IMR-90 (cell line): ENCODE results near the gene GDPD5. TPM values are rescaled to one million over a fixed set of nuclear protein-coding genes. Genes with fewer than 3 reads are reported as not detected.

Source experiments
- ATAC-seq: fragments of 200-7000 bp; cut with Tn5 transposase; 2 replicates; pipeline ENCODE4 v1.9.1; 2020; ENCODE audit warnings: low read depth, mild to moderate bottlenecking, moderate library complexity
- BruUV-seq: library from RNA; stranded (reverse); fragments of 400-500 nt; replicated peaks from 2 replicates; lab custom pipeline; 2021; lab: Mats Ljungman, UMichigan
- CTCF ChIA-PET: fragments of 300-600 bp; formaldehyde crosslinking; extraction: SDS; loops from one replicate; lab custom pipeline; 2021; ENCODE audit warnings: antibody characterized with exemption; lab: Yijun Ruan, JAX
- POLR2A ChIA-PET: fragments of 300-600 bp; sonication (Branson Sonifier 250); formaldehyde crosslinking; loops from one replicate; lab custom pipeline; 2022; ENCODE audit warnings: antibody characterized with exemption; ENCODE audit not compliant: unreplicated experiment; lab: Charles Lee
- DNase-seq: peaks from one replicate; pipeline ENCODE4 v3.0.0; 2013
- H2AFZ ChIP-seq: replicated peaks from 2 replicates; pipeline ENCODE3; 2013; ENCODE audit warnings: low read length, mild to moderate bottlenecking; ENCODE audit not compliant: poor library complexity
- H2AK5ac ChIP-seq: 2 replicates; pipeline ENCODE4 v1.6.1; 2013; ENCODE audit warnings: low read depth, low read length, inconsistent platforms
- H2AK9ac ChIP-seq: replicated peaks from 2 replicates; pipeline ENCODE3; 2013; ENCODE audit warnings: mild to moderate bottlenecking, low read depth, low read length, moderate library complexity; ENCODE audit not compliant: poor library complexity
- H2BK120ac ChIP-seq: 2 replicates; pipeline ENCODE4 v1.6.1; 2013; ENCODE audit warnings: low read depth, low read length, inconsistent platforms
- H2BK15ac ChIP-seq: 3 replicates; pipeline ENCODE4 v1.6.1; 2013; ENCODE audit warnings: low read depth, low read length, inconsistent platforms
- H2BK20ac ChIP-seq: 2 replicates; pipeline ENCODE4 v1.6.1; 2013; ENCODE audit warnings: low read depth, mild to moderate bottlenecking, inconsistent platforms, low read length, moderate library complexity
- H2BK5ac ChIP-seq: 2 replicates; pipeline ENCODE4 v1.6.1; 2013; ENCODE audit warnings: mild to moderate bottlenecking, low read depth, low read length, inconsistent platforms; ENCODE audit not compliant: poor library complexity, severe bottlenecking
- H3K14ac ChIP-seq: replicated peaks from 2 replicates; pipeline ENCODE4 v1.6.1; 2013; ENCODE audit warnings: low read depth, low read length, inconsistent platforms
- H3K18ac ChIP-seq: 2 replicates; pipeline ENCODE4 v1.6.1; 2013; ENCODE audit warnings: low read depth, low read length, control low read depth
- H3K23ac ChIP-seq: 2 replicates; pipeline ENCODE4 v1.6.1; 2013; ENCODE audit warnings: low read depth, low read length, inconsistent platforms
- H3K27ac ChIP-seq: 2 replicates; pipeline ENCODE4 v1.5.1; 2013; ENCODE audit warnings: mild to moderate bottlenecking, control low read depth, low read length; ENCODE audit not compliant: insufficient read depth
- H3K27me3 ChIP-seq: 2 replicates; pipeline ENCODE4 v1.6.1; 2013; ENCODE audit warnings: low read length; ENCODE audit not compliant: control insufficient read depth, insufficient read depth
- H3K36me3 ChIP-seq: 2 replicates; pipeline ENCODE4 v1.6.1; 2013; ENCODE audit warnings: low read length, mixed read lengths; ENCODE audit not compliant: control insufficient read depth, insufficient read depth
- H3K4ac ChIP-seq: 2 replicates; pipeline ENCODE4 v1.6.1; 2013; ENCODE audit warnings: low read depth, low read length, inconsistent platforms
- H3K4me1 ChIP-seq: 2 replicates; pipeline ENCODE4 v1.6.1; 2013; ENCODE audit warnings: low read length, mixed read lengths; ENCODE audit not compliant: control insufficient read depth, insufficient read depth
- H3K4me2 ChIP-seq: 2 replicates; pipeline ENCODE4 v1.6.1; 2013; ENCODE audit warnings: low read depth, mild to moderate bottlenecking, control low read depth, low read length, moderate library complexity
- H3K4me3 ChIP-seq: 2 replicates; pipeline ENCODE4 v1.5.1; 2013; ENCODE audit warnings: low read depth, mild to moderate bottlenecking, control low read depth, low read length, moderate library complexity; ENCODE audit not compliant: insufficient read depth
- H3K56ac ChIP-seq: 2 replicates; pipeline ENCODE4 v1.6.1; 2013; ENCODE audit warnings: low read length, inconsistent platforms; ENCODE audit not compliant: insufficient read depth; ENCODE audit errors: extremely low read depth
- H3K79me1 ChIP-seq, 2 experiments: 2 replicates each; pipeline ENCODE4 v1.6.1; 2013; ENCODE audit warnings: low read length in 2 of 2, inconsistent platforms in 1 of 2, low read depth in 1 of 2
- H3K9ac ChIP-seq: 2 replicates; pipeline ENCODE4 v1.6.1; 2013; ENCODE audit warnings: low read depth, low read length, control low read depth
- H3K9me1 ChIP-seq: 2 replicates; pipeline ENCODE4 v1.6.1; 2013; ENCODE audit warnings: low read length, inconsistent platforms; ENCODE audit not compliant: insufficient read depth
- H3K9me3 ChIP-seq: 2 replicates; pipeline ENCODE4 v1.6.1; 2013; ENCODE audit warnings: low read length; ENCODE audit not compliant: control insufficient read depth, insufficient read depth
- H4K20me1 ChIP-seq: 2 replicates; pipeline ENCODE4 v1.6.1; 2013; ENCODE audit warnings: low read length, inconsistent platforms; ENCODE audit not compliant: insufficient read depth
- H4K5ac ChIP-seq: 2 replicates; pipeline ENCODE4 v1.6.1; 2013; ENCODE audit warnings: mild to moderate bottlenecking, low read depth, low read length, control low read depth
- H4K8ac ChIP-seq, 2 experiments: 2 replicates each; pipeline ENCODE4 v1.6.1; 2013; ENCODE audit warnings: low read depth in 2 of 2, low read length in 2 of 2, control low read depth in 1 of 2, inconsistent platforms in 1 of 2
- H4K91ac ChIP-seq: 2 replicates; pipeline ENCODE4 v1.6.1; 2013; ENCODE audit warnings: low read depth, low read length, inconsistent platforms; ENCODE audit not compliant: insufficient read depth
- USF2 ChIP-seq: fragments of 150-350 bp; IDR thresholded peaks from 2 replicates; pipeline ENCODE4 v1.6.1; 2017; ENCODE audit warnings: mild to moderate bottlenecking, antibody characterized with exemption, low read length, low read depth
- WGBS, 2 experiments: methylation state at CpG; one replicate each; pipeline versions ENCODE4 v1.1.5 to v1.1.7; 2013; ENCODE audit warnings: missing lambda C conversion rate in 2 of 2; ENCODE audit not compliant: insufficient read length in 1 of 2; ENCODE audit errors: extremely low coverage in 2 of 2; 5-methylcytosine and 5-hydroxymethylcytosine counted together
- dilution Hi-C: fragments of 300-500 bp; cut with HindIII; formaldehyde crosslinking; loops from one replicate; pipeline ENCODE4 v1.14.3; 2018; ENCODE audit warnings: low sequenced_read_pairs; ENCODE audit not compliant: unreplicated experiment
- in situ Hi-C: fragments of 300-500 bp; cut with MboI; formaldehyde crosslinking; loops from 3 replicates; pipeline ENCODE4 v1.14.3; 2019; ENCODE audit warnings: low sequenced_read_pairs, inconsistent platforms, mixed read lengths
- intact Hi-C: fragments of 100-400 bp; cut with micrococcal nuclease; formaldehyde crosslinking; loops from 2 replicates; pipeline ENCODE4 v1.10.0; 2022
- polyA plus RNA-seq, 3 experiments: library from polyadenylated mRNA; depleted of rRNA; stranded (reverse); fragments of >200 nt; gene quantifications; 2 replicates each; pipeline ENCODE4 v1.2.3, GENCODE V29; 2012; ENCODE audit warnings: low replicate concordance in 1 of 3
- total RNA-seq: library from RNA; depleted of rRNA; stranded (reverse); fragments of >200 nt; gene quantifications from 2 replicates; pipeline ENCODE4 v1.2.3, GENCODE V29; 2012
- TF ChIP-seq, protein P1 (sequence below): conservative IDR thresholded peaks from 2 replicates; pipeline ENCODE4 v1.5.1; 2012; ENCODE audit warnings: mild to moderate bottlenecking, low read depth, low read length, improper control_type of control experiment

The GDPD5 gene
- total and polyA plus RNA-seq, 2 of the 4 experiments (the other 2 are of a cell fraction), result 2.0 to 7.9 TPM

GRCh38 chr11:75496305-75496752 is 29.4 kb downstream of the GDPD5 start:
- POLR2A ChIA-PET, result no interaction called here
- dilution Hi-C loops, result no loop called here

More at GRCh38 chr11:75496305-75496752, 29.4 kb downstream of the GDPD5 start:
- Histone ChIP-seq H3K4me1 (peaks cover 26% of the 10 kb centered on the region), H3K9me1 (peaks cover 27% of the 10 kb centered on the region), H2BK15ac (no peak overlapping the region), H2AFZ (peak overlapping the region; percentile 43), H3K4me3 (no peak overlapping the region), H3K56ac (no peak overlapping the region), H4K8ac (no peak overlapping the region), H2BK20ac (no peak overlapping the region; the same call in 1 of the 2 replicates), H3K4me2 (no peak overlapping the region), H4K5ac (no peak overlapping the region), H3K36me3 (no peaks in the 10 kb centered on the region), H3K23ac (no peak overlapping the region), H4K91ac (no peak overlapping the region), H3K9ac (no peak overlapping the region), H4K20me1 (no peaks in the 10 kb centered on the region), H3K14ac (no peak overlapping the region), H3K4ac (no peak overlapping the region), H3K9me3 (no peaks in the 10 kb centered on the region), H3K27me3 (no peaks in the 10 kb centered on the region), H2BK5ac (no peak overlapping the region), H3K79me1 (peaks cover 0 to 16% of the 10 kb centered on the region in 2 experiments; a peak in 1 of 4 replicates), H3K18ac (no peak overlapping the region), H2BK120ac (no peak overlapping the region), H3K27ac (no peak overlapping the region), H2AK9ac (no peak overlapping the region), H2AK5ac (peak overlapping the region; percentile 70; the same call in 1 of the 2 replicates)
- WGBS, 2 experiments, result 60% methylated on average over 4 of the region's 6 CpGs; no CpG with 5 or more reads in 1 of the 2 experiments
- ATAC-seq (no peak), DNase-seq (no peak)
- intact Hi-C loops, result loop anchor here (5.0 kb wide), 1 partner anchor 44 kb away; no protein-coding TSS in a partner anchor
- CTCF ChIA-PET, result no interaction called here
- TF ChIP-seq USF2, result no peak
- TF ChIP-seq, protein P1, sequence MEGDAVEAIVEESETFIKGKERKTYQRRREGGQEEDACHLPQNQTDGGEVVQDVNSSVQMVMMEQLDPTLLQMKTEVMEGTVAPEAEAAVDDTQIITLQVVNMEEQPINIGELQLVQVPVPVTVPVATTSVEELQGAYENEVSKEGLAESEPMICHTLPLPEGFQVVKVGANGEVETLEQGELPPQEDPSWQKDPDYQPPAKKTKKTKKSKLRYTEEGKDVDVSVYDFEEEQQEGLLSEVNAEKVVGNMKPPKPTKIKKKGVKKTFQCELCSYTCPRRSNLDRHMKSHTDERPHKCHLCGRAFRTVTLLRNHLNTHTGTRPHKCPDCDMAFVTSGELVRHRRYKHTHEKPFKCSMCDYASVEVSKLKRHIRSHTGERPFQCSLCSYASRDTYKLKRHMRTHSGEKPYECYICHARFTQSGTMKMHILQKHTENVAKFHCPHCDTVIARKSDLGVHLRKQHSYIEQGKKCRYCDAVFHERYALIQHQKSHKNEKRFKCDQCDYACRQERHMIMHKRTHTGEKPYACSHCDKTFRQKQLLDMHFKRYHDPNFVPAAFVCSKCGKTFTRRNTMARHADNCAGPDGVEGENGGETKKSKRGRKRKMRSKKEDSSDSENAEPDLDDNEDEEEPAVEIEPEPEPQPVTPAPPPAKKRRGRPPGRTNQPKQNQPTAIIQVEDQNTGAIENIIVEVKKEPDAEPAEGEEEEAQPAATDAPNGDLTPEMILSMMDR, result 0 out of 2 replicates have a peak, but pooled peaks have one; percentile 1
- no TSS peak for BruUV-seq
- in situ Hi-C loops, result no loop called here
